ENCODE data around the gene OR6S1.

DNA sequence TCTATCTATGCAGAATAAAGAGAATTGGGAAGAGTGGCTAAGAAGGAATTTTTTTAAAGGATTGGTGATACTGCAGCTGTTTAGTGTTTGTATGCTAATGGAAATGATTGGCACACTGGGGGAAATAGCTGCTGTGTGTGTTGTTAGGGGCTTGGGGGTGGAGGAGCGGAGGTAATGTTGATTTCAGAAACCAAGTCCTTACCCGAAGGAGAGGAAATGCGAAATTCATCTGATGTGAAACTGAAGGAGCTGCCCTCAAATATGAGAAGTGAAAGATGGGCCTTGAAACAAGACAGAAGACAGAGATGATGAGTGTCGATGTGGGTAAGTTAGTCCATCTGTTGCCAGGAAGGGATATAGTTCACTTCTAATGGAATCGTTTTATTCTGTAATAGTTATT lies 29.1 kb downstream of the OR6S1 start:
- TF ChIP-seq POLR2A (IDR thresholded peaks at IDR 0.05; ENCODE audit: low read depth, low read length) = no peak
- TF ChIP-seq, protein P1, sequence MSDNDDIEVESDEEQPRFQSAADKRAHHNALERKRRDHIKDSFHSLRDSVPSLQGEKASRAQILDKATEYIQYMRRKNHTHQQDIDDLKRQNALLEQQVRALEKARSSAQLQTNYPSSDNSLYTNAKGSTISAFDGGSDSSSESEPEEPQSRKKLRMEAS (IDR thresholded peaks at IDR 0.05; ENCODE audit: insufficient read depth, insufficient read length) = no peak
- no peak for TF ChIP-seq MYC (IDR thresholded peaks at IDR 0.05; ENCODE audit: low read depth, low read length)
- TF ChIP-seq, protein P2, sequence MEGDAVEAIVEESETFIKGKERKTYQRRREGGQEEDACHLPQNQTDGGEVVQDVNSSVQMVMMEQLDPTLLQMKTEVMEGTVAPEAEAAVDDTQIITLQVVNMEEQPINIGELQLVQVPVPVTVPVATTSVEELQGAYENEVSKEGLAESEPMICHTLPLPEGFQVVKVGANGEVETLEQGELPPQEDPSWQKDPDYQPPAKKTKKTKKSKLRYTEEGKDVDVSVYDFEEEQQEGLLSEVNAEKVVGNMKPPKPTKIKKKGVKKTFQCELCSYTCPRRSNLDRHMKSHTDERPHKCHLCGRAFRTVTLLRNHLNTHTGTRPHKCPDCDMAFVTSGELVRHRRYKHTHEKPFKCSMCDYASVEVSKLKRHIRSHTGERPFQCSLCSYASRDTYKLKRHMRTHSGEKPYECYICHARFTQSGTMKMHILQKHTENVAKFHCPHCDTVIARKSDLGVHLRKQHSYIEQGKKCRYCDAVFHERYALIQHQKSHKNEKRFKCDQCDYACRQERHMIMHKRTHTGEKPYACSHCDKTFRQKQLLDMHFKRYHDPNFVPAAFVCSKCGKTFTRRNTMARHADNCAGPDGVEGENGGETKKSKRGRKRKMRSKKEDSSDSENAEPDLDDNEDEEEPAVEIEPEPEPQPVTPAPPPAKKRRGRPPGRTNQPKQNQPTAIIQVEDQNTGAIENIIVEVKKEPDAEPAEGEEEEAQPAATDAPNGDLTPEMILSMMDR (IDR thresholded peaks at IDR 0.05; ENCODE audit: extremely low read depth in 1 of 2, insufficient read depth in 1 of 2, low read depth in 1 of 2, low read length in 2 of 2) = no peak
- no peak for TF ChIP-seq EZH2 (IDR thresholded peaks at IDR 0.05; ENCODE audit: borderline replicate concordance, low read depth, low read length, severe bottlenecking)
